Uterus (tissue), 2 donors: ENCODE measurements around the gene RAB27A.

Experiments used
- POLR2A ChIP-seq, 2 donors: fragments of 450-650 bp; IDR thresholded peaks; one replicate each; pipeline ENCODE4 v1.6.1; 2016; ENCODE audit warnings: antibody characterized with exemption in 2 of 2, mild to moderate bottlenecking in 1 of 2, moderate library complexity in 1 of 2
- TF ChIP-seq, protein P1 (sequence below), 4 experiments: fragments of 200-600 bp in 2 of 4; fragments of 450-650 bp in 2 of 4; sonication (generic) in 2 of 4; IDR thresholded peaks; one replicate each; pipeline ENCODE4 v1.5.1; 2016 to 2019; ENCODE audit warnings: antibody characterized with exemption in 4 of 4, mild to moderate bottlenecking in 2 of 4, moderate library complexity in 1 of 4

DNA sequence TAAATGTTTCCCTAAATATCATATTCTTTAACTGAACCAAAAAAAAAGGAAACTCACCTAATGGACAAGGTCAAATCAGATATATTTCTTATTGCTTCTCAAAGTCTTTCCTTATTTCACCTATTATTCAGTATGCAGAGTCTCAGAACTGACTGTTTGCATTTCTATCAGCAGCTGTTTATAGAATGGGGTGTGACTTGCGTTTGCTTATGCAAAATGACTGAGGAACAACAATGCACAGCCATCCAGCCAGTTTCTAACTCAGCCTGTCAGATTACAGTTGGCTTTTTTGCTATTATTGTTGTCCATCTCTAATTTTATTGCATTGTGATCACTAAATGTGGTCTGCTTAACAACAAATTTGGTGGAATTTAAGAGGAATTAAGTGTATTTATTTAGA lies 40.7 kb downstream of the RAB27A start:
- no peak for TF ChIP-seq POLR2A (IDR thresholded peaks at IDR 0.05)
- TF ChIP-seq, protein P1, sequence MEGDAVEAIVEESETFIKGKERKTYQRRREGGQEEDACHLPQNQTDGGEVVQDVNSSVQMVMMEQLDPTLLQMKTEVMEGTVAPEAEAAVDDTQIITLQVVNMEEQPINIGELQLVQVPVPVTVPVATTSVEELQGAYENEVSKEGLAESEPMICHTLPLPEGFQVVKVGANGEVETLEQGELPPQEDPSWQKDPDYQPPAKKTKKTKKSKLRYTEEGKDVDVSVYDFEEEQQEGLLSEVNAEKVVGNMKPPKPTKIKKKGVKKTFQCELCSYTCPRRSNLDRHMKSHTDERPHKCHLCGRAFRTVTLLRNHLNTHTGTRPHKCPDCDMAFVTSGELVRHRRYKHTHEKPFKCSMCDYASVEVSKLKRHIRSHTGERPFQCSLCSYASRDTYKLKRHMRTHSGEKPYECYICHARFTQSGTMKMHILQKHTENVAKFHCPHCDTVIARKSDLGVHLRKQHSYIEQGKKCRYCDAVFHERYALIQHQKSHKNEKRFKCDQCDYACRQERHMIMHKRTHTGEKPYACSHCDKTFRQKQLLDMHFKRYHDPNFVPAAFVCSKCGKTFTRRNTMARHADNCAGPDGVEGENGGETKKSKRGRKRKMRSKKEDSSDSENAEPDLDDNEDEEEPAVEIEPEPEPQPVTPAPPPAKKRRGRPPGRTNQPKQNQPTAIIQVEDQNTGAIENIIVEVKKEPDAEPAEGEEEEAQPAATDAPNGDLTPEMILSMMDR (IDR thresholded peaks at IDR 0.05) = no peak
